ENCODE results near the gene GATD1.

Gene GATD1

DNA sequence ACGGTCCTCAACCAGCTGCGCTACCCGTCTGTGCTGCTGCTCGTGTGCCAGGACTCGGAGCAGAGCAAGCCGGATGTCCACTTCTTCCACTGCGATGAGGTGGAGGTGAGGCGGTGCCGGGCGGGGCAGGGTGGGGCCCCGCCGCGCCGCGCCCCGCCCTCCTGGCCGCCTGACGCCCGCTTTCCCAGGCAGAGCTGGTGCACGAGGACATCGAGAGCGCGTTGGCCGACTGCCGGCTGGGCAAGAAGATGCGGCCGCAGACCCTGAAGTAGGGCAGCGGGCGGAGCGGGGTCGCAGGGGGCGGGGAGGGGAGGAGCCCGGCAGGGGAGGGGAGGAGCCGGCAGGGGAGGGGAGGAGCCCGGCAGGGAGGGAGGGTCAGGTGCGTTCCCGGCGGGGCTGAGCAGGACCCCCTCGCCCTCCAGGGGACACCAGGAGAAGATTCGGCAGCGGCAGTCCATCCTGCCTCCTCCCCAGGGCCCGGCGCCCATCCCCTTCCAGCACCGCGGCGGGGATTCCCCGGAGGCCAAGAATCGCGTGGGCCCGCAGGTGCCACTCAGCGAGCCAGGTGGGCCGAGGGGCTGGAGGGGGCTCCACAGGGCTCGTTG lies 56.5 kb downstream of the GATD1 start:
- TF ChIP-seq, protein P1, sequence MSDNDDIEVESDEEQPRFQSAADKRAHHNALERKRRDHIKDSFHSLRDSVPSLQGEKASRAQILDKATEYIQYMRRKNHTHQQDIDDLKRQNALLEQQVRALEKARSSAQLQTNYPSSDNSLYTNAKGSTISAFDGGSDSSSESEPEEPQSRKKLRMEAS (IDR thresholded peaks at IDR 0.05), result peak; percentile 12; the same call in 1 of the 2 replicates
- TF ChIP-seq YY1 (IDR thresholded peaks at IDR 0.05; ENCODE audit: low read depth), result no peak

DNA sequence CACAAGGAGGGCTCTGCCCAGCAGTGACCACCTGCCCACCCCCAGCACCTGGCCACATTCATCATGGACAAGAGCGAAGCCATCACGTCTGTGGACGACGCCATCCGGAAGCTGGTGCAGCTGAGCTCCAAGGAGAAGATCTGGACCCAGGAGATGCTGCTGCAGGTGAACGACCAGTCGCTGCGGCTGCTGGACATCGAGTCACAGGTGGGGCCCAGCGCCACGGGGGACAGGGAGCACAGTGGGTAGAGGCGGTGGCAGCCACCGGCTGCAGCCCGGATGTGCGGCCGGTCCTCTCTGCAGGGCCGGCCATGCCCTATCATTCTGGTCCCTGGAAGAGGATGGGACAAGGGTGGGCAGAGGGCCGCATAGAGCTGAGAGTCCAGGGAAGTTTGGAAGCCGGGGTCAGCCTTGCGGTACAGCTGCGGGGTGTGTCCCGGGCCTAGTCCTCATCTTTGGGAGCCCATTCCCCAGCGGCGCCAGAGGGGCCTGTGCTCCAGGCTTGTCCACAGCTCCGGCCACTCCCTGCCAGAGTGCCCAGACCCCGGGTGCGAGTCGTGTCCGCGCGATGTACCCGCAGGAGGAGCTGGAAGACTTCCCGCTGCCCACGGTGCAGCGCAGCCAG lies 57.2 kb downstream of the GATD1 start:
- TF ChIP-seq TCF12 (IDR thresholded peaks at IDR 0.05; ENCODE audit: low read depth), result no peak
- TF ChIP-seq, protein P2, sequence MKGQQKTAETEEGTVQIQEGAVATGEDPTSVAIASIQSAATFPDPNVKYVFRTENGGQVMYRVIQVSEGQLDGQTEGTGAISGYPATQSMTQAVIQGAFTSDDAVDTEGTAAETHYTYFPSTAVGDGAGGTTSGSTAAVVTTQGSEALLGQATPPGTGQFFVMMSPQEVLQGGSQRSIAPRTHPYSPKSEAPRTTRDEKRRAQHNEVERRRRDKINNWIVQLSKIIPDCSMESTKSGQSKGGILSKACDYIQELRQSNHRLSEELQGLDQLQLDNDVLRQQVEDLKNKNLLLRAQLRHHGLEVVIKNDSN (IDR thresholded peaks at IDR 0.05), result no peak
- TF ChIP-seq, protein P3, sequence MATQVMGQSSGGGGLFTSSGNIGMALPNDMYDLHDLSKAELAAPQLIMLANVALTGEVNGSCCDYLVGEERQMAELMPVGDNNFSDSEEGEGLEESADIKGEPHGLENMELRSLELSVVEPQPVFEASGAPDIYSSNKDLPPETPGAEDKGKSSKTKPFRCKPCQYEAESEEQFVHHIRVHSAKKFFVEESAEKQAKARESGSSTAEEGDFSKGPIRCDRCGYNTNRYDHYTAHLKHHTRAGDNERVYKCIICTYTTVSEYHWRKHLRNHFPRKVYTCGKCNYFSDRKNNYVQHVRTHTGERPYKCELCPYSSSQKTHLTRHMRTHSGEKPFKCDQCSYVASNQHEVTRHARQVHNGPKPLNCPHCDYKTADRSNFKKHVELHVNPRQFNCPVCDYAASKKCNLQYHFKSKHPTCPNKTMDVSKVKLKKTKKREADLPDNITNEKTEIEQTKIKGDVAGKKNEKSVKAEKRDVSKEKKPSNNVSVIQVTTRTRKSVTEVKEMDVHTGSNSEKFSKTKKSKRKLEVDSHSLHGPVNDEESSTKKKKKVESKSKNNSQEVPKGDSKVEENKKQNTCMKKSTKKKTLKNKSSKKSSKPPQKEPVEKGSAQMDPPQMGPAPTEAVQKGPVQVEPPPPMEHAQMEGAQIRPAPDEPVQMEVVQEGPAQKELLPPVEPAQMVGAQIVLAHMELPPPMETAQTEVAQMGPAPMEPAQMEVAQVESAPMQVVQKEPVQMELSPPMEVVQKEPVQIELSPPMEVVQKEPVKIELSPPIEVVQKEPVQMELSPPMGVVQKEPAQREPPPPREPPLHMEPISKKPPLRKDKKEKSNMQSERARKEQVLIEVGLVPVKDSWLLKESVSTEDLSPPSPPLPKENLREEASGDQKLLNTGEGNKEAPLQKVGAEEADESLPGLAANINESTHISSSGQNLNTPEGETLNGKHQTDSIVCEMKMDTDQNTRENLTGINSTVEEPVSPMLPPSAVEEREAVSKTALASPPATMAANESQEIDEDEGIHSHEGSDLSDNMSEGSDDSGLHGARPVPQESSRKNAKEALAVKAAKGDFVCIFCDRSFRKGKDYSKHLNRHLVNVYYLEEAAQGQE (IDR thresholded peaks at IDR 0.05; ENCODE audit: low read depth), result no peak
- no peak for TF ChIP-seq FOXM1 (IDR thresholded peaks at IDR 0.05; ENCODE audit: borderline replicate concordance, low read depth)
- TF ChIP-seq ZBTB7A (IDR thresholded peaks at IDR 0.05; ENCODE audit: low read depth), result no peak
- no peak for TF ChIP-seq NFIC (IDR thresholded peaks at IDR 0.05)
- no peak for TF ChIP-seq TEAD4 (IDR thresholded peaks at IDR 0.05)
- no peak for TF ChIP-seq EP300 (IDR thresholded peaks at IDR 0.05; ENCODE audit: borderline replicate concordance)

DNA sequence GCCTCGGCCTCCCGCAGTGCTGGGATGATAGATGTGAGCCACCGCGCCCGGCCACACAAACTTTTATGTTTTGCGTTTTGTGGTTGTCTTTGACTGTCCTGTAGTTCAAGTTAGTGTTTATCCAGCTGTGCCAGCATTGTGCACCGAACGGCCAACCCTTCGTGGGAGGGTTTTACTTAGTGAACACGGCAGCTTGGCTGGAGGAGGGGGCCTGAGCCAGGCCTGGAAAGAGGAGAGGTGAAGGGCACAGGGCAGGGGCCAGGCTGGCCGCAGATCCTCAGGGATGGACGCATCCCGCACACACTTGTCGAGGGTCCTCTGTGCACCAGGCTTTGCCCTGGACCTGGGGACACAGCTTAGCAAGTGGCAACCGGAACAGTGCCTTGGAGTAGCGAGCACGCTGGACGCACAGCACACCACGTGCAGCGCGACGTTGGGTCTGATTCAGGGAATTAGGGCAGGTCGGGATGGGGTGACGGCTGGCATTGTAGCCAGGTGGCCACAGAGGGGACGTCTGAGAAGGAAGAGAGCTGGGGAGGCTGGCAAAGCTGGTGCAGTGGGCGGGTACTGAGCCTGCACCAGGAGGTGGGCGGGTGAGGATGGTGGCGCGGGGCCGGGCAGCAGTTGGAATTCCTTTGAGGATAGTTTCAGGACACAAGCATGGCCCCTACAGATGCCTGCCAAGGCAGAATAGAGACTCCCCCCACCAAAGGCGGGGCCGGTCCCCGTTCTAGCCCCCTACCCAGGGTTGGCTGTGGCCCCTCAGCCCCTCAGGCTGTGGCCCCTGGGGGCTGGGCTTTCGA lies 57.9 kb downstream of the GATD1 start:
- TF ChIP-seq CEBPB (IDR thresholded peaks at IDR 0.05) (no peak), NFIC (IDR thresholded peaks at IDR 0.05) (no peak), FOXM1 (IDR thresholded peaks at IDR 0.05; ENCODE audit: borderline replicate concordance, low read depth) (no peak), TEAD4 (IDR thresholded peaks at IDR 0.05) (no peak), EGR1 (IDR thresholded peaks at IDR 0.05) (no peak), TCF12 (IDR thresholded peaks at IDR 0.05; ENCODE audit: low read depth) (no peak), TAF1 (IDR thresholded peaks at IDR 0.05; ENCODE audit: low read depth) (no peak)
- TF ChIP-seq, protein P1 (IDR thresholded peaks at IDR 0.05), result no peak
- TF ChIP-seq, protein P2 (IDR thresholded peaks at IDR 0.05), result no peak
